Measurements from ENCODE around the gene NOS1. TPM values are rescaled to one million over a fixed set of nuclear protein-coding genes. Genes with fewer than 3 reads are reported as not detected.

The NOS1 gene
- total RNA-seq, 1 experiment from 2014 or later: 25.2 TPM

DNA sequence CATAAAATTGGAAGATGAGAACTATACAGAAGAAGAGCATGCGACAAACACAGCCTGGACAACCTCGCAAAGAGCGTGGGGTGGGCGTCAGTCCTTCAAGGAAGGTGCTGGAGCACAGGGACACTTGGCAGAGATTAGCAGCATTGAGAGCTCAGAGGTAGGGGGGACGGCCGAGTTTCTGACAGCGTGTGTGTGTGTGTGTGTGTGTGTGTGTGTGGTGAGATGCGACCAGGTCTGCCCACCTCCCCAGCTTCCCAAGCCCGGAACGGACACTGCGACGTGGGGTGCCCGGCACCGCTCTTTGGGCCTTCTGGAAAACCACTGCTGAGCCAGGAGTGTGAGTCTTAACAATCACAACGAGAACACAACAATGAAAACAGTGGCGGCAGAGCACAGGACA is 153.2 kb downstream of the NOS1 start:
- Histone ChIP-seq H3K27ac (ENCODE audit: low read depth, low read length, poor library complexity, severe bottlenecking) (no peak overlapping the region), H3K9me3 (ENCODE audit: low read depth, low read length, poor library complexity, severe bottlenecking) (no peaks in the 10 kb centered on the region), H3K4me1 (ENCODE audit: insufficient read depth, low read length, poor library complexity, severe bottlenecking) (no peaks in the 10 kb centered on the region), H3K36me3 (ENCODE audit: insufficient read depth, low read length, poor library complexity, severe bottlenecking) (no peaks in the 10 kb centered on the region), H3K27me3 (replicated peaks; ENCODE audit: insufficient read depth, low read depth, low read length, poor library complexity) (no peaks in the 10 kb centered on the region), H3K4me3 (ENCODE audit: low read depth, low read length, poor library complexity, severe bottlenecking) (no peak overlapping the region)
- ChIA-PET POLR2A (ENCODE audit: low non-redundant PET) (no interaction called here), CTCF (no interaction called here)
- no TSS peak for BruUV-seq (replicated peaks)
- no peak for DNase-seq (ENCODE audit: low spot score)
- TF ChIP-seq, protein P1, sequence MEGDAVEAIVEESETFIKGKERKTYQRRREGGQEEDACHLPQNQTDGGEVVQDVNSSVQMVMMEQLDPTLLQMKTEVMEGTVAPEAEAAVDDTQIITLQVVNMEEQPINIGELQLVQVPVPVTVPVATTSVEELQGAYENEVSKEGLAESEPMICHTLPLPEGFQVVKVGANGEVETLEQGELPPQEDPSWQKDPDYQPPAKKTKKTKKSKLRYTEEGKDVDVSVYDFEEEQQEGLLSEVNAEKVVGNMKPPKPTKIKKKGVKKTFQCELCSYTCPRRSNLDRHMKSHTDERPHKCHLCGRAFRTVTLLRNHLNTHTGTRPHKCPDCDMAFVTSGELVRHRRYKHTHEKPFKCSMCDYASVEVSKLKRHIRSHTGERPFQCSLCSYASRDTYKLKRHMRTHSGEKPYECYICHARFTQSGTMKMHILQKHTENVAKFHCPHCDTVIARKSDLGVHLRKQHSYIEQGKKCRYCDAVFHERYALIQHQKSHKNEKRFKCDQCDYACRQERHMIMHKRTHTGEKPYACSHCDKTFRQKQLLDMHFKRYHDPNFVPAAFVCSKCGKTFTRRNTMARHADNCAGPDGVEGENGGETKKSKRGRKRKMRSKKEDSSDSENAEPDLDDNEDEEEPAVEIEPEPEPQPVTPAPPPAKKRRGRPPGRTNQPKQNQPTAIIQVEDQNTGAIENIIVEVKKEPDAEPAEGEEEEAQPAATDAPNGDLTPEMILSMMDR (conservative IDR thresholded peaks at IDR 0.05; ENCODE audit: low read depth, low read length): no peak
- no peak for TF ChIP-seq EZH2 (IDR thresholded peaks at IDR 0.05; ENCODE audit: borderline replicate concordance, low read depth, low read length, poor library complexity, severe bottlenecking)
- intact Hi-C loops (cut with micrococcal nuclease; ENCODE audit: unreplicated experiment): no loop called here

DNA sequence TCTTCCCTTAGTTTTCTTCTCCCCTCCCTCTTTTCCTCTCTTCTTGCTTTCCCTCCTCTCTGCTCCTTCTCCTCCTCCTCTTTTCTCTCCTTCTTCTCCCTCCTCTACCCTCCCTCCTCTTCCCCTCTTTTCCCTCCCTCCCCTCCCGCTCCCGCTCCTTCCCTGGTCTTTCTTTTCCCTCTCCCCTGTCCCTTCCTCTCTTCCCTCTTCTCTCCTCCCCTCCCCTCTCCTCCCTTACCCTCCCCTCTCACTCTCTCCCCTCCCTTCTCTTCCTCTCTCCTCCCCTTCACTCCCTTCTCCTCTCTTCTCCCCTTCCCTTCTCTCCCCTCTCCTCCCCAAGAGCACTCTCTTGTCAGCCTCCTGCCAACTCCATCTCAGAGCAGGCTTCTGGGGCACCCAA is 153.8 kb downstream of the NOS1 start:
- H3K4me3 ChIP-seq (ENCODE audit: low read depth, low read length, poor library complexity, severe bottlenecking): no peak overlapping the region
- ChIA-PET POLR2A (ENCODE audit: low non-redundant PET) (no interaction called here), CTCF (no interaction called here)
- no TSS peak for BruUV-seq (replicated peaks)
- no peaks in the 10 kb centered on the region for H3K36me3 ChIP-seq (ENCODE audit: insufficient read depth, low read length, poor library complexity, severe bottlenecking)
- TF ChIP-seq EZH2 (IDR thresholded peaks at IDR 0.05; ENCODE audit: borderline replicate concordance, low read depth, low read length, poor library complexity, severe bottlenecking): no peak
- TF ChIP-seq, protein P1 (conservative IDR thresholded peaks at IDR 0.05; ENCODE audit: low read depth, low read length): no peak
- DNase-seq (ENCODE audit: low spot score): no peak
- intact Hi-C loops (cut with micrococcal nuclease; ENCODE audit: unreplicated experiment): no loop called here
- H3K27me3 ChIP-seq (replicated peaks; ENCODE audit: insufficient read depth, low read depth, low read length, poor library complexity): no peaks in the 10 kb centered on the region
- H3K27ac ChIP-seq (ENCODE audit: low read depth, low read length, poor library complexity, severe bottlenecking): no peak overlapping the region
- H3K9me3 ChIP-seq (ENCODE audit: low read depth, low read length, poor library complexity, severe bottlenecking): no peaks in the 10 kb centered on the region
- H3K4me1 ChIP-seq (ENCODE audit: insufficient read depth, low read length, poor library complexity, severe bottlenecking): no peaks in the 10 kb centered on the region

DNA sequence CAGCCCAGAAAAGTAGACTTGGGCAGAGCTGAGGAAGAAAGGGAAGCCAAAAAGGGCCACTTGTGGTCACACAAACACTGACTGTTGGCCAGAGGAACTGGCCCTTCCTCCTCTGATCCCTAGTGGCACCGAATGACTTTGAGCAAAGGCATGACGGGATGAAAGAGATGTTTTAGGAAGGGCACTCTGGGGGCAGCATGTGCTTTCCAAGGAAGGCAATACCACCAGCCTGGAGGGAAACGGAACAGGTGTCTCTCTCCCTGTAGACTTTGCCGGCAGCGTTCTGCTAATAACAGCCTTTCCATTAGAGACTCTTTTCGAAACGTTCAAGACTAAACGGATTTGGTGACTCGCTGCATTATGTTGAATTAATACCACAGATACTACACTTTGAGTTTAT is 158.9 kb downstream of the NOS1 start:
- TF ChIP-seq EZH2 (IDR thresholded peaks at IDR 0.05; ENCODE audit: borderline replicate concordance, low read depth, low read length, poor library complexity, severe bottlenecking): no peak
- TF ChIP-seq, protein P1 (conservative IDR thresholded peaks at IDR 0.05; ENCODE audit: low read depth, low read length): no peak
- Histone ChIP-seq H3K36me3 (ENCODE audit: insufficient read depth, low read length, poor library complexity, severe bottlenecking) (no peaks in the 10 kb centered on the region), H3K4me3 (ENCODE audit: low read depth, low read length, poor library complexity, severe bottlenecking) (no peak overlapping the region), H3K9me3 (ENCODE audit: low read depth, low read length, poor library complexity, severe bottlenecking) (no peaks in the 10 kb centered on the region), H3K27me3 (replicated peaks; ENCODE audit: insufficient read depth, low read depth, low read length, poor library complexity) (no peaks in the 10 kb centered on the region), H3K27ac (ENCODE audit: low read depth, low read length, poor library complexity, severe bottlenecking) (no peak overlapping the region), H3K4me1 (ENCODE audit: insufficient read depth, low read length, poor library complexity, severe bottlenecking) (no peaks in the 10 kb centered on the region)
- DNase-seq (ENCODE audit: low spot score): no peak
- POLR2A ChIA-PET (ENCODE audit: low non-redundant PET): interaction anchor here (0.6 kb wide), 1 partner anchor 128 kb away, joined by 3 read pairs; no protein-coding TSS in a partner anchor
- CTCF ChIA-PET: interaction anchor here (0.6 kb wide), 1 partner anchor 433 kb away, joined by 4 read pairs; no protein-coding TSS in a partner anchor
- intact Hi-C loops (cut with micrococcal nuclease; ENCODE audit: unreplicated experiment): no loop called here
- no TSS peak for BruUV-seq (replicated peaks)

Data from A673 (cell line).